ENCODE measurements around the gene POLR1D. TPM values are rescaled to one million over a fixed set of nuclear protein-coding genes. Genes with fewer than 3 reads are reported as not detected.
A peak's percentile ranks its signal among the peaks of the same experiment; 100 is the strongest.

The POLR1D gene
- total RNA-seq, 1 experiment from 2014 or later, result 86.6 TPM

GRCh38 chr13:27638521-27638920, 16.8 kb downstream of the POLR1D start:
- DNase-seq (ENCODE audit: low spot score), result no peak

GRCh38 chr13:27639186-27639585, 17.5 kb downstream of the POLR1D start:
- no peak for DNase-seq (ENCODE audit: low spot score)

DNA sequence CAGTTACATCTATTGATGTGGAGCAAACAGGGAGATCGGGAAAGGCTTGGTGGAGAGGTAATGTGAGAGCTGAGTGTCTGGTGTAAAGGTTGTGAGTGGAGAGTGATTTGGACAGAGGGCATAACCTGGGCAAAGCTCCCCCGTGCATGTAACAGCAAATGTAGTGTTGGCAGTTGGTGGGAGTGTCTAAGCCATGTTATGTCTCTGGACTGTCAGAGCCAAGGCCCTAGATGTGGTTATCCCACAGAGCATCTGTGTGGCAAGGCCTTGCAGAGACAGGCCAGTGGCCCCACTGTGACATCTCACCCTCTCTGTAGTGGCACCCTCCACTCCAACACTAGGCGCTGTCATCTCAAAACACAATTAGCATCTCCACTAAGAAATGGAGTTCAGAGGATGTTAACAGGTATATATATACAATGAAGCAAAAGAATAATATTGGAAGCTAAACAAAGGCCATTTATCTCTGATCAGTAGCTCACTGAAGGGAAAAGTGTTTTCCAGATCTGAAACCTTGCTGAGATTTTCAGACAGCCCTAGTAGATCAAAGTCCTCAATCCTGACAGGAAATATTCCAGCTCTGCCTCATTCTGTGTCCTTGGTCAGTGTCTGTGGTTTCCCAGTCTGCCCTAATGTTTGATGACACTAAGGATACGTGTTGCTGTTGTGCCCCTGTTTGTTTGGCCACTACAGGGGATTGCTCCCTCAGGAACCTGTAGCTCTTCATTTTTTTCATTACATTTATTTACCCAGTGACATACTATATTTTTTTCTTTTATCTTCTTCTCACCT, 20.2 kb downstream of the POLR1D start:
- DNase-seq (ENCODE audit: low spot score), result no peak

GRCh38 chr13:27643334-27644132, 21.8 kb downstream of the POLR1D start:
- DNase-seq (ENCODE audit: low spot score), result no peak

DNA sequence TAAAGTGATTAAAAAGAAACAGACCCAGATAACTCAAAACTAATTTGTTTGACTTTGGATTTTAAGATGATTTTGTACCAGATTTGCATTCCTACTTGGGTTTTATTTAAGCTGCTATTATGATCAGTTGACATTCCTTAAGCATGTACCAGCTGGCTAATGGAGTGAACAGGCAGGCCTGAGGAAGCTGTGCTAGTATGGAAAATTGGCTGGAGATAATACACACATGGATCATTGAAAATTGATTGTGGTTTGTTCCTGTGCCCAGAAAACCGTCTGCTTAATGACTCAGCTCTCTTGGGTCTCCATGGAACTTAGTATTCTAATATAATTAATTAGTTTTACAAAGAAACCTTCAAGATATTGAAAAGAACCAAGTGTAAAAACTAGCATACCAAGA, 22.6 kb downstream of the POLR1D start:
- DNase-seq (ENCODE audit: low spot score), result no peak

GRCh38 chr13:27650312-27650711, 28.6 kb downstream of the POLR1D start:
- no peak for DNase-seq (ENCODE audit: low spot score)

GRCh38 chr13:27654059-27654458, 32.4 kb downstream of the POLR1D start:
- DNase-seq (ENCODE audit: low spot score), result no peak

DNA sequence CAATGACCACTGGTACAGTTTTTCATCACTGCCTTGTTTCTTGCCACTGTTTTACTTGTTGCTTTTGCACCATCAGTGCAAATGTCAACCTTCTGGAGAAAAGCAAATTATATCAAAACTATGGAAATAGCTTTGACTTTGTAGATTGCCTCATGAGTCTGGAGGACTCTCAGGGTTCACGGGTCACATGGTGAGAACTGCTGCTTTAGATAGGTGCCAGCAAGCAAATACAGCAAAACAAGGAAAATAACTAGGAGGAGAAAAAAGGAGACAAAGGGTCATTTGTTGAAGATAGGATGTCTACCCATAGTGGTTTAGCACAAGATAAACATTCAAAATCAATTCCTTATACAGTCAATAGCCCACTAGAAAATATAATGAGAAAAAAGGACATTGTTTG, 33.1 kb downstream of the POLR1D start:
- DNase-seq (ENCODE audit: low spot score), result no peak

- DNase-seq (ENCODE audit: low spot score), result no peak
These were observed 36.0 kb downstream of the POLR1D start for GRCh38 chr13:27657724-27658123.

- peak; percentile 38 for DNase-seq (ENCODE audit: low spot score)
These were observed 36.9 kb downstream of the POLR1D start for GRCh38 chr13:27658546-27658945.

GRCh38 chr13:27659145-27659865, 37.6 kb downstream of the POLR1D start:
- no peak for DNase-seq (ENCODE audit: low spot score)

GRCh38 chr13:27660511-27660910, 38.8 kb downstream of the POLR1D start:
- DNase-seq (ENCODE audit: low spot score), result no peak

DNA sequence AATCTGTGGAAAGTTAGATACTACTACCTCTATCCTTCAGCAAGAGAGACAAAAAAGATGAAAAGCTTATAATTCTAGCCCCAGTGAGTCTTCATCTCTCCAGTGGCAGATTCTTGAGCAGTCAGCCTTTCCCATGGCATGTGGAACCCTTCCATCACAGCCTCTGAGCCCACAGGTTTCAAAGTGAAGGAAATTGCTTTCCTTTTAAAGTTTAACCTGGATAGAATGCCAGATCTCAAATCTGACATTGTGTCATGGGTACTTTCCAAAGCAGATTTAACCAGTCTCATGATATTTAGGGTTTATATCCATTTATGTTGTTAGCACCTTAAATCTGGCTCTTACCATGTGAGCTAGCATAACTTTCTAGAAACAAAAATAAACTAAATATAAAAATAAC, 39.3 kb downstream of the POLR1D start:
- no peak for DNase-seq (ENCODE audit: low spot score)

- no peak for DNase-seq (ENCODE audit: low spot score)
These were observed 41.2 kb downstream of the POLR1D start for GRCh38 chr13:27662738-27663470.

DNA sequence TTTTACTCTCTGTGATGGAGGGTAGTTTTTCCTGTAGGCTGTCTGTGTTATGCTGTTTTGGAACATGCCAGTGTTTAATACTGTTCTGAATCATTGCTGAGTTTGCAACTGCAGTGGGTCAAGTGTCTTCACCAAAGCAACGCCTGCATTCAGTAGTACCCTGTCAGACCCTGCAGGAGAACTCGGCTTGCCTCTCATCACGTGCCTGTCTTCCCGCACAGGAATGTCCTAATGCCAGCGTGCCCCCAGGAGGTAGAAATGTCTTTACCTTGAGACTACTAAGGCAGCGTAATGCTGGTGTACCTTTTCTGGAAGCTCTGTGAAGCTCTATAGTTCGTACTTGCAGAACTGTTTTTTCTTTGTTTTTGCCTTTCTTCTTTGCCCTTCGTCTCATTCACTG, 42.3 kb downstream of the POLR1D start:
- DNase-seq (ENCODE audit: low spot score), result no peak

DNA sequence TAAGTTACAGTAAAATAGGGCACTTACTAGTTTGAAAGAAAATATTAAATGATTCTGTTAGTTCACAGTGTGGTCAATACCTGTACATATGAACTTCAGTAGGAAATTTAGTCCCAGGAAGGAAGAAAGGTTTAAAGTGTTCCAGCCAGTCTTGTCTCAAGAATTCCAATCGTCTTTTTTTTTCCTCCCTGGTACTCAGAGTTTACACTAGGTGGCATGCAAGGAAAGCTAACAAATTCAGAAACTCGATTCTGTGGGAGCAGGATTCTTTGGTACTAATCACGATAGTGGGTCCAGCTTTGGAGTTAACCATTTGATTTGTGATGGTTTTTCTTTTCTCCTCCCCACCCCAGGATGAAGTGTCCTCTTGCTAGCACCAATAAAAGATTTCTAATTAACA, 43.6 kb downstream of the POLR1D start:
- no peak for DNase-seq (ENCODE audit: low spot score)

- no peak for DNase-seq (ENCODE audit: low spot score)
These were observed 44.1 kb downstream of the POLR1D start for GRCh38 chr13:27665761-27666160.

DNA sequence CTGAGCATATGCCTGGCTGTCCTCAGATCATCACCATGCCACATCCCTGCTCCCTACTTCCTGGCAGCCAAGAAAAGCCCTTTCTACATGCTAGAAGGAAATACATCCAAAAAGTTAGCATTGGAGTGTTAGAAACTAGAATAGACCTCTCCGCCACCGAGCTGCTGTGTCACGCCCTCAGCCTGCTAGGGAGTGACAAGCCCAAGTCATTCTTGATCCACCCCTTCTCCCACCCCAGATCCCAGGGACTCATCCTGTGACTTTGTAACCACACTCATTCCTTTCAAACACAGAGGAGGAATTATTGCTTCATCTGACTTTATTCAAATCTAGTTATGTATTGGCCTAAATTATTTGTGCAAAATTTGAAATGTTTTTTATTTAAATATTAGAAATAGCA, 45.3 kb downstream of the POLR1D start:
- DNase-seq (ENCODE audit: low spot score), result no peak

GRCh38 chr13:27667946-27668345, 46.3 kb downstream of the POLR1D start:
- peak; percentile 58 for DNase-seq (ENCODE audit: low spot score)

DNA sequence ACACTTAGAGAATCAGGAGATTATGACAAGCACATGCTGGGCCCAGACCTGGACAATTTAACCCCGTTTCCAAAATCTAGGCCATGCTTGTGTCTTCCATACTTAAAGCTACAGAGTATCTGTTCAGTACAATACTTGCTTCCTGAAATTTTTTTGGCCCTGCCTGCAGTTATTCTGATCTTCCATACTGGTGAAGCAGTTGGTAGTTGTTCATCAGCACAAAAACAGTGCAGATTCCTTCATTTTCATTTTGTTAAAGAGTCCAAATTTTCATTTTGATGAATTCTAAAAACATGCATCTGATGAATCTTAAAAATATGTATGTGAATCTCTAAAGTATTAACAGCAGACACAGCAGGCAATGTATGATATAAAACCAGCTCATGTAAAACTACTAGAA, 49.2 kb downstream of the POLR1D start:
- DNase-seq (ENCODE audit: low spot score), result no peak

DNA sequence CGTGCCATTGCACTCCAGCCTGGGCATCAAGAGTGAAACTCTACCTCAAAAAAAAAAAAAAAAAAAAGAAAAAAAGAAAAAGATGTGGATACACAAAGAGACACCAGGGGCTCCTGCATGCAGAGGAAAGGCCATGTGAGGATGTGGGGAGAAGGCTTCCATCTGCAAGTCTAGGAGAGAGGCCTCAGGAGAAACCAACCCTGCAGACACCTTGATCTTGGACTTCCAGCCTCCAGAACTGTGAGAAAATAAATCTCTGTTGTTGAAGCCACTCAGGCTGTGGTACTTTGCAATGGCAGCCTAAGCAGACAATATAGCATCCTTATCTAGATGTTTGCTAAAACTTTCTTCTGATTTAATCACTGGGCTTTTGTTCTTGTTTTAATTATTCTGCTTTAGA, 50.3 kb downstream of the POLR1D start:
- DNase-seq (ENCODE audit: low spot score), result no peak
